ENCODE data around the gene NTMT1. TPM values are rescaled to one million over a fixed set of nuclear protein-coding genes. Genes with fewer than 3 reads are reported as not detected.

NTMT1 gene
- total and polyA plus RNA-seq, 9 of the 15 experiments (the other 6 are each of a cell fraction or from before 2014, with no cell fraction given): 42.1 to 116 (median 74.7) TPM

GRCh38 chr9:129641750-129642585, 16.0 kb downstream of the NTMT1 start, which contains the start of gene ASB6 (continued):
- TF ChIP-seq ATF1 (CRISPR knock-in tag; IDR thresholded peaks at IDR 0.05) (no peak; the same call in 1 of the 2 replicates), ATF1 (tag; IDR thresholded peaks at IDR 0.05) (peak; percentile 87), REST (IDR thresholded peaks at IDR 0.05; ENCODE audit: borderline replicate concordance) (peak; percentile 92), REST (CRISPR knock-in tag; IDR thresholded peaks at IDR 0.05; ENCODE audit: low read depth) (peak; percentile 78; the same call in 1 of the 2 replicates), ZBTB7A (IDR thresholded peaks at IDR 0.05; ENCODE audit: borderline replicate concordance, control insufficient read depth, low read depth, low read length) (peak; percentile 71; the same call in 1 of the 2 replicates), ZNF277 (CRISPR knock-in tag; IDR thresholded peaks at IDR 0.05; ENCODE audit: borderline replicate concordance) (no peak), HBP1 (CRISPR knock-in tag; IDR thresholded peaks at IDR 0.05) (no peak), SOX6 (IDR thresholded peaks at IDR 0.05) (peak; percentile 82), MCM7 (IDR thresholded peaks at IDR 0.05) (no peak), DEAF1 (CRISPR knock-in tag; IDR thresholded peaks at IDR 0.05) (peak; percentile 96), TOE1 (IDR thresholded peaks at IDR 0.05; ENCODE audit: borderline replicate concordance) (peak; percentile 43; the same call in 1 of the 2 replicates), TOE1 (CRISPR knock-in tag; IDR thresholded peaks at IDR 0.05; ENCODE audit: borderline replicate concordance, low read depth) (no peak)

Data from K562 (cell line).